B cell (primary cell): Measurements from ENCODE around the gene NKD2.

Experiments used
- EZH2 ChIP-seq: IDR thresholded peaks from 2 replicates; pipeline ENCODE4 v1.6.1; 2012; ENCODE audit warnings: borderline replicate concordance, low read depth, mild to moderate bottlenecking, moderate library complexity, low read length; ENCODE audit not compliant: insufficient read depth, poor library complexity, severe bottlenecking
- TF ChIP-seq, protein P1 (sequence below): fragments of 200-600 bp; IDR thresholded peaks from one replicate; pipeline ENCODE4 v1.8.0; 2022; ENCODE audit warnings: antibody characterized with exemption, mild to moderate bottlenecking

DNA sequence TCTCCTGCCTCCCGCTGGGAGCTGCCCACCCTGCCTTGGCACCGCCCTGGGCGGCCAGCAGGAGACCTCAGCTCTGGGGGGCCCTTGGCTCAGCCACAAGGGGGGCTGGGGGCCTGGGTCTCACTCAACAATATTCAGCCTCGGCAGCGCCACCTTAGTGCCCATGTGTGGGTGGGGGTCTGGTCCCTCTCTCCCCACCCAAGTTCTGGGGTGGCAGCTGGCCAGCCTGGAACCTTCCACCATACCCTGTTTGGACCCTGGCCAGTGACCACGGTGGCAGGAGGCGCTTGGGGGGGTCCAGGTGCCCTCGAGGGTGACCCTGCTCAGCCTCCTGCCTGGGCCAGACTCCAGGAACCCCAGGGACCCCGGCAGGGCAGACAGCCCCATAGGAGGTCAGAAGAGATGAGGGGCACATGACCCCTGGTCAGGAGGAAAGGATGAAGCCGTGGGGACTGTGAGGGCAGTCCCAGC lies 22.2 kb downstream of the NKD2 start:
- TF ChIP-seq, protein P1, sequence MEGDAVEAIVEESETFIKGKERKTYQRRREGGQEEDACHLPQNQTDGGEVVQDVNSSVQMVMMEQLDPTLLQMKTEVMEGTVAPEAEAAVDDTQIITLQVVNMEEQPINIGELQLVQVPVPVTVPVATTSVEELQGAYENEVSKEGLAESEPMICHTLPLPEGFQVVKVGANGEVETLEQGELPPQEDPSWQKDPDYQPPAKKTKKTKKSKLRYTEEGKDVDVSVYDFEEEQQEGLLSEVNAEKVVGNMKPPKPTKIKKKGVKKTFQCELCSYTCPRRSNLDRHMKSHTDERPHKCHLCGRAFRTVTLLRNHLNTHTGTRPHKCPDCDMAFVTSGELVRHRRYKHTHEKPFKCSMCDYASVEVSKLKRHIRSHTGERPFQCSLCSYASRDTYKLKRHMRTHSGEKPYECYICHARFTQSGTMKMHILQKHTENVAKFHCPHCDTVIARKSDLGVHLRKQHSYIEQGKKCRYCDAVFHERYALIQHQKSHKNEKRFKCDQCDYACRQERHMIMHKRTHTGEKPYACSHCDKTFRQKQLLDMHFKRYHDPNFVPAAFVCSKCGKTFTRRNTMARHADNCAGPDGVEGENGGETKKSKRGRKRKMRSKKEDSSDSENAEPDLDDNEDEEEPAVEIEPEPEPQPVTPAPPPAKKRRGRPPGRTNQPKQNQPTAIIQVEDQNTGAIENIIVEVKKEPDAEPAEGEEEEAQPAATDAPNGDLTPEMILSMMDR = no peak
- no peak for TF ChIP-seq EZH2
